ENCODE results near the gene TECTB.

- TF ChIP-seq CTCF (IDR thresholded peaks at IDR 0.05; ENCODE audit: borderline replicate concordance, extremely low read depth, low read length, poor library complexity, severe bottlenecking) = no peak
- TF ChIP-seq EZH2 (IDR thresholded peaks at IDR 0.05; ENCODE audit: borderline replicate concordance, low read depth, low read length, severe bottlenecking) = no peak
Measured at GRCh38 chr10:112302335-112302734, 19.1 kb downstream of the TECTB start.

Measured in DND-41 (cell line).